ENCODE results near the gene ZNF274. TPM values are rescaled to one million over a fixed set of nuclear protein-coding genes. Genes with fewer than 3 reads are reported as not detected.

The ZNF274 gene
- total RNA-seq, 1 donor from 2014 or later, result 42.7 TPM

GRCh38 chr19:58166268-58166667 is 16.6 kb upstream of the ZNF274 start:
- Mint-ChIP-seq H3K27ac (ENCODE audit: unreplicated experiment) (no peak overlapping the region), H3K4me1 (ENCODE audit: low read depth, unreplicated experiment) (no peaks in the 10 kb centered on the region), H3K36me3 (ENCODE audit: unreplicated experiment) (peaks cover 21% of the 10 kb centered on the region), H3K9me3 (ENCODE audit: unreplicated experiment) (peaks cover 23% of the 10 kb centered on the region), H3K4me3 (ENCODE audit: unreplicated experiment) (no peak overlapping the region), H3K27me3 (ENCODE audit: unreplicated experiment) (peaks cover 6% of the 10 kb centered on the region)
- no peak for TF ChIP-seq CTCF (IDR thresholded peaks at IDR 0.05; ENCODE audit: partially characterized antibody, unreplicated experiment)
- no peak for DNase-seq

GRCh38 chr19:58166708-58167280 is 16.1 kb upstream of the ZNF274 start:
- TF ChIP-seq CTCF (IDR thresholded peaks at IDR 0.05; ENCODE audit: partially characterized antibody, unreplicated experiment), result no peak
- no peak overlapping the region for H3K4me3 Mint-ChIP-seq (ENCODE audit: unreplicated experiment)
- H3K27me3 Mint-ChIP-seq (ENCODE audit: unreplicated experiment), result peaks cover 6% of the 10 kb centered on the region
- H3K4me1 Mint-ChIP-seq (ENCODE audit: low read depth, unreplicated experiment), result no peaks in the 10 kb centered on the region
- peaks cover 23% of the 10 kb centered on the region for H3K9me3 Mint-ChIP-seq (ENCODE audit: unreplicated experiment)
- DNase-seq, result no peak
- peaks cover 18% of the 10 kb centered on the region for H3K36me3 Mint-ChIP-seq (ENCODE audit: unreplicated experiment)
- H3K27ac Mint-ChIP-seq (ENCODE audit: unreplicated experiment), result no peak overlapping the region

DNA sequence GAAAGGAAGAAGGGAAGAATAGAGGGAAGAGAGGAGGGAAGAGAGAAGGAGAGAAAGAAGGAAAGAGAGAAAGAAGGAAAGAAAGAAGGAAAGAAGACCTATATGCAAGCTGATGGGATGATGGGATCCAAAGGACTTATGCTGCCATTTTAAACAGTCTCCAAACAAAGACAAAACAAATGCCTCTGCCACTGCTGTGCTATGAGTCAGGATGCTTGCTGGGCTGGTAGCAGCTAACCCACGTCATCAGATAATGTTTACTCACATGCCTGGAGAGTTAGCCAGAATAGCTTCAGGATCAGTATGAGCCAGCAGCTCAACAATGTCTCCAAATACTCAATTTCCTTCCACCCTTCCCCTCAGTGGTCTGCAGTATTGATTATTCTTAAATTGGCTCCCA is 12.0 kb upstream of the ZNF274 start:
- TF ChIP-seq CTCF (IDR thresholded peaks at IDR 0.05; ENCODE audit: partially characterized antibody, unreplicated experiment), result no peak
- Mint-ChIP-seq H3K9me3 (ENCODE audit: unreplicated experiment) (peaks cover 25% of the 10 kb centered on the region), H3K36me3 (ENCODE audit: unreplicated experiment) (peaks cover 12% of the 10 kb centered on the region), H3K27me3 (ENCODE audit: unreplicated experiment) (peaks cover 5% of the 10 kb centered on the region), H3K4me1 (ENCODE audit: low read depth, unreplicated experiment) (no peaks in the 10 kb centered on the region), H3K4me3 (ENCODE audit: unreplicated experiment) (no peak overlapping the region), H3K27ac (ENCODE audit: unreplicated experiment) (no peak overlapping the region)
- no peak for DNase-seq

- peak; percentile 36 for DNase-seq
- peaks cover 18% of the 10 kb centered on the region for H3K27me3 Mint-ChIP-seq (ENCODE audit: unreplicated experiment)
- H3K27ac Mint-ChIP-seq (ENCODE audit: unreplicated experiment), result peak overlapping the region; percentile 98
Observed at GRCh38 chr19:58181902-58182576, 822 bp upstream of the ZNF274 start.

More at GRCh38 chr19:58181902-58182576, 822 bp upstream of the ZNF274 start:
- peak; percentile 44 for TF ChIP-seq CTCF (IDR thresholded peaks at IDR 0.05; ENCODE audit: partially characterized antibody, unreplicated experiment)
- H3K4me1 Mint-ChIP-seq (ENCODE audit: low read depth, unreplicated experiment), result no peaks in the 10 kb centered on the region
- H3K9me3 Mint-ChIP-seq (ENCODE audit: unreplicated experiment), result peaks cover 33% of the 10 kb centered on the region
- H3K36me3 Mint-ChIP-seq (ENCODE audit: unreplicated experiment), result peaks cover 52% of the 10 kb centered on the region
- H3K4me3 Mint-ChIP-seq (ENCODE audit: unreplicated experiment), result peak overlapping the region; percentile 92

Data from glutamatergic neuron (in vitro differentiated cells).